C4-2B (cell line): ENCODE measurements around the gene CLDN24.

Source experiments
- CTCF ChIP-seq: fragments of 450-650 bp; conservative IDR thresholded peaks from 2 replicates; pipeline ENCODE4 v1.5.1; 2017; ENCODE audit warnings: mild to moderate bottlenecking
- ZFX ChIP-seq: fragments of 450-650 bp; IDR thresholded peaks from 2 replicates; pipeline ENCODE4 v1.6.1; 2017

GRCh38 chr4:183287309-183287659 is 34.9 kb downstream of the CLDN24 start:
- TF ChIP-seq CTCF (no peak), ZFX (no peak)
